ENCODE results near the gene POLR2A. TPM values are rescaled to one million over a fixed set of nuclear protein-coding genes. Genes with fewer than 3 reads are reported as not detected.

Gene POLR2A
- total RNA-seq, 6 experiments from 2014 or later: 36.1 to 49.9 (median 46.0) TPM

GRCh38 chr17:7437369-7437863 lies 46.8 kb upstream of the POLR2A start:
- Histone ChIP-seq H3K27ac (peak overlapping the region in 1 of 3 donors; percentile 65), H3K36me3 (no peaks in the 10 kb centered on the region), H3K4me3 (peak overlapping the region in 2 of 3 donors; percentile 44 to 45), H3K4me1 (peaks cover 0 to 42% (median 12%) of the 10 kb centered on the region in 4 donors), H3K27me3 (no peaks in the 10 kb centered on the region), H3K9me3 (no peaks in the 10 kb centered on the region)
- 30% methylated on average over 7 of the region's 31 CpGs for WGBS (ENCODE audit: insufficient coverage, low coverage, low lambda C conversion rate, missing lambda C conversion rate)
- DNase-seq: no peak
- intact Hi-C loops (cut with DNase I): loop anchor here in 1 of 2 donors (5.0 kb wide), 1 partner anchor 80 kb away; the partner anchor contains the start of gene TMEM95
- ATAC-seq: no peak
- TF ChIP-seq CTCF (IDR thresholded peaks at IDR 0.05): no peak
- TF ChIP-seq POLR2A (IDR thresholded peaks at IDR 0.05): no peak

- Histone ChIP-seq H3K27me3 (no peaks in the 10 kb centered on the region), H3K4me1 (peaks cover 0 to 42% (median 12%) of the 10 kb centered on the region in 4 donors), H3K27ac (no peak overlapping the region), H3K36me3 (no peaks in the 10 kb centered on the region), H3K9me3 (no peaks in the 10 kb centered on the region), H3K4me3 (peak overlapping the region in 2 of 3 donors; percentile 12 to 24)
- 42% methylated on average over 36 of the region's 48 CpGs for WGBS (ENCODE audit: insufficient coverage, low coverage, low lambda C conversion rate, missing lambda C conversion rate)
- ATAC-seq (peak in 2 of 4 donors; percentile 1 to 2), DNase-seq (peak; percentile 74 to 82 (median 81))
- TF ChIP-seq POLR2A (IDR thresholded peaks at IDR 0.05) (no peak), CTCF (IDR thresholded peaks at IDR 0.05) (no peak)
- intact Hi-C loops (cut with DNase I): loop anchor here in 1 of 2 donors (5.0 kb wide), 1 partner anchor 81 kb away; the partner anchor contains the start of gene TMEM95
Observed at GRCh38 chr17:7437950-7438614, 46.1 kb upstream of the POLR2A start.

GRCh38 chr17:7438656-7439460 lies 45.3 kb upstream of the POLR2A start:
- H3K4me3 ChIP-seq: peak overlapping the region in 1 of 3 donors; percentile 24
- peaks cover 0 to 42% (median 12%) of the 10 kb centered on the region in 4 donors for H3K4me1 ChIP-seq
- no peaks in the 10 kb centered on the region for H3K36me3 ChIP-seq
- 52% methylated on average over 11 of the region's 11 CpGs for WGBS (ENCODE audit: insufficient coverage, low coverage, low lambda C conversion rate, missing lambda C conversion rate)
- ATAC-seq (no peak), DNase-seq (no peak)
- no peak overlapping the region for H3K27ac ChIP-seq
- TF ChIP-seq POLR2A (IDR thresholded peaks at IDR 0.05) (no peak), CTCF (IDR thresholded peaks at IDR 0.05) (no peak)
- no peaks in the 10 kb centered on the region for H3K27me3 ChIP-seq
- no peaks in the 10 kb centered on the region for H3K9me3 ChIP-seq
- intact Hi-C loops (cut with DNase I): loop anchor here in 1 of 2 donors (5.0 kb wide), 1 partner anchor 82 kb away; the partner anchor contains the start of gene TMEM95

- TF ChIP-seq CTCF (IDR thresholded peaks at IDR 0.05) (no peak), POLR2A (IDR thresholded peaks at IDR 0.05) (no peak)
- ATAC-seq (no peak), DNase-seq (peak in 1 of 3 donors; percentile 55)
- H3K9me3 ChIP-seq: no peaks in the 10 kb centered on the region
- H3K4me1 ChIP-seq: peaks cover 0 to 44% (median 14%) of the 10 kb centered on the region in 4 donors
- H3K4me3 ChIP-seq: peak within 1 kb of the TSS; percentile 31 to 36 (median 33)
- 15% methylated on average over 17 of the region's 50 CpGs for WGBS (ENCODE audit: insufficient coverage, low coverage, low lambda C conversion rate, missing lambda C conversion rate)
- intact Hi-C loops (cut with DNase I): loop anchor here in 1 of 2 donors (5.0 kb wide), 1 partner anchor 82 kb away; the partner anchor contains the start of gene TMEM95
- H3K27ac ChIP-seq: no peak within 1 kb of the TSS
- H3K27me3 ChIP-seq: no peaks in the 10 kb centered on the region
- H3K36me3 ChIP-seq: no peaks in the 10 kb centered on the region
Observed at GRCh38 chr17:7439462-7440112, 44.6 kb upstream of the POLR2A start, which contains the start of gene FGF11. Gene FGF11 (plus strand): TSS chr17:7439512. CDS start chr17:7439621, 109 bp downstream.

Measured in right lobe of liver (tissue), 6 donors.